Astrocyte (in vitro differentiated cells and primary cell): ENCODE measurements around the gene BATF3. TPM values are rescaled to one million over a fixed set of nuclear protein-coding genes. Genes with fewer than 3 reads are reported as not detected.

Experiments used
- DNase-seq: peaks from one replicate; pipeline ENCODE4 v3.0.0-alpha.2; 2010; ENCODE audit warnings: low read depth
- FAIRE-seq: peaks from 2 replicates; lab custom pipeline; 2011; peaks lifted over from hg19 to GRCh38; lab: Jason Lieb, UNC
- H2AFZ ChIP-seq: 2 replicates; pipeline ENCODE4 v1.6.0; 2012; ENCODE audit warnings: low read depth, low read length, inconsistent platforms
- H3K27ac ChIP-seq: 2 replicates; pipeline ENCODE4 v1.5.1; 2011; ENCODE audit warnings: low read depth, low read length, inconsistent platforms
- H3K27me3 ChIP-seq: 2 replicates; pipeline ENCODE4 v1.6.0; 2011; ENCODE audit warnings: low read length, inconsistent platforms; ENCODE audit not compliant: insufficient read depth
- H3K36me3 ChIP-seq: 2 replicates; pipeline ENCODE4 v1.5.1; 2011; ENCODE audit warnings: low read length, inconsistent platforms; ENCODE audit not compliant: insufficient read depth
- H3K4me1 ChIP-seq: 2 replicates; pipeline ENCODE4 v1.5.1; 2011; ENCODE audit warnings: low read length, inconsistent platforms; ENCODE audit not compliant: insufficient read depth
- H3K4me2 ChIP-seq: 2 replicates; pipeline ENCODE4 v1.6.0; 2012; ENCODE audit warnings: low read length, inconsistent platforms
- H3K4me3 ChIP-seq: 2 replicates; pipeline ENCODE4 v1.5.1; 2011; ENCODE audit warnings: low read depth, mild to moderate bottlenecking, low read length, inconsistent platforms; ENCODE audit not compliant: insufficient read depth
- H3K79me2 ChIP-seq: 2 replicates; pipeline ENCODE4 v1.6.0; 2012; ENCODE audit warnings: mild to moderate bottlenecking, low read length, inconsistent platforms; ENCODE audit not compliant: insufficient read depth
- H3K9ac ChIP-seq: 2 replicates; pipeline ENCODE4 v1.6.0; 2012; ENCODE audit warnings: mild to moderate bottlenecking, low read length, inconsistent platforms
- H3K9me3 ChIP-seq: 2 replicates; pipeline ENCODE4 v1.5.1; 2012; ENCODE audit warnings: low read depth, mild to moderate bottlenecking, low read length, inconsistent platforms; ENCODE audit not compliant: insufficient read depth
- H4K20me1 ChIP-seq: 2 replicates; pipeline ENCODE4 v1.6.0; 2012; ENCODE audit warnings: low read length, inconsistent platforms; ENCODE audit not compliant: insufficient read depth
- H3K27ac Mint-ChIP-seq: one replicate; pipeline ENCODE4 v1.8.0; 2021; ENCODE audit warnings: mild to moderate bottlenecking, mixed read lengths; ENCODE audit not compliant: unreplicated experiment
- H3K27me3 Mint-ChIP-seq: one replicate; pipeline ENCODE4 v1.8.0; 2021; ENCODE audit warnings: low read depth, mixed read lengths; ENCODE audit not compliant: unreplicated experiment
- H3K36me3 Mint-ChIP-seq: one replicate; pipeline ENCODE4 v1.8.0; 2021; ENCODE audit warnings: low read depth, mixed read lengths; ENCODE audit not compliant: unreplicated experiment
- H3K4me1 Mint-ChIP-seq: one replicate; pipeline ENCODE4 v1.8.0; 2021; ENCODE audit warnings: low read depth, mixed read lengths; ENCODE audit not compliant: unreplicated experiment
- H3K4me3 Mint-ChIP-seq: one replicate; pipeline ENCODE4 v1.8.0; 2021; ENCODE audit warnings: mild to moderate bottlenecking, moderate library complexity, mixed read lengths; ENCODE audit not compliant: unreplicated experiment
- H3K9me3 Mint-ChIP-seq: one replicate; pipeline ENCODE4 v1.8.0; 2021; ENCODE audit warnings: mild to moderate bottlenecking, mixed read lengths; ENCODE audit not compliant: unreplicated experiment
- CTCF ChIP-seq: IDR thresholded peaks from 2 replicates; pipeline ENCODE4 v1.5.1; 2011; ENCODE audit warnings: low read depth, mild to moderate bottlenecking, inconsistent platforms, low read length, moderate library complexity; ENCODE audit not compliant: insufficient read depth
- EZH2 ChIP-seq: IDR thresholded peaks from 2 replicates; pipeline ENCODE4 v1.6.1; 2012; ENCODE audit warnings: mild to moderate bottlenecking, low read length, inconsistent platforms; ENCODE audit not compliant: insufficient read depth
- total RNA-seq: library from RNA; stranded (reverse); gene quantifications from 2 replicates; pipeline ENCODE4 v1.2.1, GENCODE V29; 2021

Gene BATF3
- total RNA-seq, 1 donor from 2014 or later: 1.9 TPM

GRCh38 chr1:212651521-212651920, 48.1 kb downstream of the BATF3 start:
- peak overlapping the region; percentile 38 for H2AFZ ChIP-seq
- FAIRE-seq: no peak
- Mint-ChIP-seq H3K27ac (no peak overlapping the region), H3K4me1 (no peaks in the 10 kb centered on the region), H3K9me3 (no peaks in the 10 kb centered on the region), H3K36me3 (no peaks in the 10 kb centered on the region), H3K4me3 (no peak overlapping the region), H3K27me3 (peaks cover 14% of the 10 kb centered on the region)
- no peaks in the 10 kb centered on the region for H3K36me3 ChIP-seq
- peak; percentile 45 for DNase-seq
- H3K9me3 ChIP-seq: no peaks in the 10 kb centered on the region
- H3K4me1 ChIP-seq: peaks cover 5% of the 10 kb centered on the region
- H3K79me2 ChIP-seq: no peaks in the 10 kb centered on the region
- H3K4me2 ChIP-seq: no peak overlapping the region
- H3K9ac ChIP-seq: no peak overlapping the region
- H4K20me1 ChIP-seq: no peaks in the 10 kb centered on the region
- peak overlapping the region; percentile 34 for H3K27ac ChIP-seq
- H3K27me3 ChIP-seq: no peaks in the 10 kb centered on the region
- H3K4me3 ChIP-seq: no peak overlapping the region
- TF ChIP-seq EZH2: no peak
- no peak for TF ChIP-seq CTCF

GRCh38 chr1:212650228-212650627, 49.4 kb downstream of the BATF3 start:
- Histone ChIP-seq H3K27me3 (no peaks in the 10 kb centered on the region), H3K36me3 (no peaks in the 10 kb centered on the region), H3K79me2 (no peaks in the 10 kb centered on the region), H2AFZ (no peak overlapping the region), H3K9me3 (no peaks in the 10 kb centered on the region), H3K27ac (no peak overlapping the region), H3K4me3 (no peak overlapping the region), H3K9ac (no peak overlapping the region), H4K20me1 (no peaks in the 10 kb centered on the region), H3K4me2 (no peak overlapping the region), H3K4me1 (no peaks in the 10 kb centered on the region)
- Mint-ChIP-seq H3K27me3 (peaks cover 19% of the 10 kb centered on the region), H3K9me3 (peaks cover 2% of the 10 kb centered on the region), H3K27ac (no peak overlapping the region), H3K4me1 (peaks cover 1% of the 10 kb centered on the region), H3K4me3 (no peak overlapping the region), H3K36me3 (no peaks in the 10 kb centered on the region)
- no peak for TF ChIP-seq CTCF
- TF ChIP-seq EZH2: no peak
- DNase-seq: no peak
- no peak for FAIRE-seq

- H3K4me2 ChIP-seq: no peak overlapping the region
- no peak overlapping the region for H3K27ac Mint-ChIP-seq
- TF ChIP-seq CTCF (no peak), EZH2 (no peak)
- no peak overlapping the region for H3K4me3 ChIP-seq
- no peaks in the 10 kb centered on the region for H4K20me1 ChIP-seq
- no peak overlapping the region for H2AFZ ChIP-seq
- peaks cover 3% of the 10 kb centered on the region for H3K9me3 Mint-ChIP-seq
- peaks cover 15% of the 10 kb centered on the region for H3K27me3 Mint-ChIP-seq
- no peaks in the 10 kb centered on the region for H3K36me3 ChIP-seq
- H3K4me1 ChIP-seq: no peaks in the 10 kb centered on the region
- no peaks in the 10 kb centered on the region for H3K27me3 ChIP-seq
- peaks cover 2% of the 10 kb centered on the region for H3K4me1 Mint-ChIP-seq
- no peak overlapping the region for H3K27ac ChIP-seq
- H3K9me3 ChIP-seq: no peaks in the 10 kb centered on the region
- H3K4me3 Mint-ChIP-seq: no peak overlapping the region
- no peaks in the 10 kb centered on the region for H3K79me2 ChIP-seq
- H3K9ac ChIP-seq: no peak overlapping the region
- peak; percentile 32 for DNase-seq
- no peak for FAIRE-seq
- no peaks in the 10 kb centered on the region for H3K36me3 Mint-ChIP-seq
Measured at GRCh38 chr1:212649020-212649419, 50.6 kb downstream of the BATF3 start.
